Measurements from ENCODE around the gene MSS51.

The MSS51 gene

GRCh38 chr10:73446926-73447325, 13.6 kb upstream of the MSS51 start:
- no peak for DNase-seq (ENCODE audit: low read depth, low spot score)
- in situ Hi-C loops (cut with HindIII; ENCODE audit: low sequenced_read_pairs): no loop called here
- H3K4me3 ChIP-seq (ENCODE audit: low read depth, low read length): no peak overlapping the region
- no peak for TF ChIP-seq CTCF (IDR thresholded peaks at IDR 0.05; ENCODE audit: low read depth, low read length)

DNA sequence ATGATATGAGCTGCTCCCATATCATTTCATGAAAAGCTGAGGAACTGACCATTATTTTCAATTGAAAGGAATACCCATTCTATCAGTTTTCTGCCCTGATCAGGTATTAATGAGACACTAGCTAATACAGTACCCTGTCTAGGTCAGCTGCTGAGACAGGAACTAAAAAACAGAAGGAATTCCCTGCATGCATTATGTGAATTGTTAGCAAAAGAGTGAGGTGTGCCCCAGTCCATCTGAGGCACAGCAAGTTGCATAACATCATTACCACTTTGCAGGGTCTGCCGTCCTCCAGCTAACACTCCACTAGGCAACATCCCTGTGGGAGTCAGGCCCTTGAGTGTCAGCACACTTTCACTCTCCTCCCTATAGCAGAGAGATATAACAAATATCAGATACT, 11.1 kb upstream of the MSS51 start:
- no peak for TF ChIP-seq CTCF (IDR thresholded peaks at IDR 0.05; ENCODE audit: low read depth, low read length)
- H3K4me3 ChIP-seq (ENCODE audit: low read depth, low read length): no peak overlapping the region
- in situ Hi-C loops (cut with HindIII; ENCODE audit: low sequenced_read_pairs): no loop called here
- no peak for DNase-seq (ENCODE audit: low read depth, low spot score)

DNA sequence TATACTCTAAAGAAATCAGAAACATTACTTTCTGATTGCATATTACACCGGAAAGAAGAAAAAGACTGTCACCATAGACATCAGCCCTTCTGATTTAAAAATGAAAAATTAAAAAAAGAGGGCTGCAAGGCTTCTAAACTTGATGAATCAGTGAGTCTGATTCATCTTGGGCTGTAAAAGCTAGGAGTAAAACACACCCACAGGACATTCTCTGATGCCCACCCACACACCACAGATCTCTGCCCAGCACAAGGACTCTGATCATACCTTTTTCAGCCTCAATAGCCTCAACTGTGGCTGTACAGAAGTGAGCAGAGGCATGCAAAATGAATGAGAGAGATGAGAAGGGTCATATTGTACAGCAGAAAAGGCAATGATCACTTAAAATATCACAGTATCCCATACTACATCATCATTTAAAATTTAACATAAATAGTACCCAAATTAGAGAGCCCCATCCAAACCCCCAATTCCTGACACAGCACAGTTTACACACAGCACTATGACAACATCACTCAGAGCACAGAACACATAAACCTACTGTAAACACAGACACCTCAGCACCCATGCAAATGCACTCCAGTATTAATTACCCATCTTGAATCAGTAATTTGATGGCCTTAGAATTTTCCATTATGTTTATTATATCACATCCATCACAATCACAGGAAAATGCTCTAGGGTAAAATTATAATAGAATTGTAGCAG, 6.4 kb upstream of the MSS51 start:
- no peak for TF ChIP-seq CTCF (IDR thresholded peaks at IDR 0.05; ENCODE audit: low read depth, low read length)
- no peak overlapping the region for H3K4me3 ChIP-seq (ENCODE audit: low read depth, low read length)
- peak; percentile 57 for DNase-seq (ENCODE audit: low read depth, low spot score)
- in situ Hi-C loops (cut with HindIII; ENCODE audit: low sequenced_read_pairs): no loop called here

DNA sequence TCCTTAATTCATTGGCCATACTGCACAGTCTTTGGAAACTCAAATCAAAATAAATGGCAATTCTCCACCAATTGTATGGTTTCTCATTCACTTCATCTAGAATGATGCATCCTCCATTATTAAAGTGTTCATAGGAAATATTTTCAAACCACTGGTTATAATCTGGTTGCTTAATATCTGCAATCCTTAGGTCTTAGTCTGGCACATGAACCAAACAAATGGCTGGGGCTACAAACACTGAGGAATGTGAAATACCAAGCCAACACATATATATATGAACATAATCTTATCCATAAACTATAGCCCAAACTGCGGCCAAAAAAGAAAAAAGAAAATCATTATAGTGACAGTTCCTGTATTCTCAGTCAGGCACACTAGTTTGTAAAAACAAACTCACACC, 5.7 kb upstream of the MSS51 start:
- DNase-seq (ENCODE audit: low read depth, low spot score): no peak
- no peak overlapping the region for H3K4me3 ChIP-seq (ENCODE audit: low read depth, low read length)

GRCh38 chr10:73432646-73433537, 469 bp downstream of the MSS51 start:
- no peak for DNase-seq (ENCODE audit: low read depth, low spot score)
- in situ Hi-C loops (cut with HindIII; ENCODE audit: low sequenced_read_pairs): no loop called here
- no peak for TF ChIP-seq CTCF (IDR thresholded peaks at IDR 0.05; ENCODE audit: low read depth, low read length)
- H3K4me3 ChIP-seq (ENCODE audit: low read depth, low read length): no peak overlapping the region

More for the DNA sequence above, 5.7 kb upstream of the MSS51 start:
- TF ChIP-seq CTCF (IDR thresholded peaks at IDR 0.05; ENCODE audit: low read depth, low read length): no peak
- in situ Hi-C loops (cut with HindIII; ENCODE audit: low sequenced_read_pairs): no loop called here

DNA sequence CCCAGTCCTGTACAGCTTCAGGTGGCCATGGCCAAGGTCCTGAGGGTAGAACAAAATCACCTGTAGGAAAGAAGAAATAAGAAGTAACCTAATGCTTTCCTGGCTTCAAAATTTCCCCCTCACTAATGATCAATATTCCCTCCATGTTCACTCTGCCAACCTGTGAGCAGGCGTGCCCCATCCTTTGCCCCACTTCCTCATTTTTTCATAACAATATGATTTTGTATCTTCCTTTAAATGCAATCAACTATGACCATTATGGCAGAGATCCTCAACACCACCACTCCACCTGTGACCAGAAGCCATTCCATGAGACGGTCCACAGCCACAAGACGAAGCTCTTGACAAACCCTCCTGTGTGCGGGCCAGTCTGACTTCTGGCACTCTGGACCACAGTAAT, 7.0 kb downstream of the MSS51 start:
- in situ Hi-C loops (cut with HindIII; ENCODE audit: low sequenced_read_pairs): no loop called here
- H3K4me3 ChIP-seq (ENCODE audit: low read depth, low read length): no peak overlapping the region
- DNase-seq (ENCODE audit: low read depth, low spot score): no peak
- no peak for TF ChIP-seq CTCF (IDR thresholded peaks at IDR 0.05; ENCODE audit: low read depth, low read length)
